ENCODE results near the gene SAMHD1. TPM values are rescaled to one million over a fixed set of nuclear protein-coding genes. Genes with fewer than 3 reads are reported as not detected.
"Not testable (repeated sequence)": the region's sequence is repeated elsewhere in the genome, so short reads cannot be mapped to it uniquely, and the experiment has no call there.

SAMHD1 gene
- total RNA-seq, 3 donors from 2014 or later (not counting 1 experiment from before 2014, with no cell fraction given): 237 to 279 (median 270) TPM

GRCh38 chr20:36845288-36845971 lies 106.1 kb downstream of the SAMHD1 start:
- Histone ChIP-seq H3K36me3 (ENCODE audit: control insufficient read depth, insufficient read depth, low read length) (no peaks in the 10 kb centered on the region), H3K4me1 (ENCODE audit: control insufficient read depth, insufficient read depth, low read length) (peaks cover 49% of the 10 kb centered on the region), H3K27ac (ENCODE audit: low read length) (peak overlapping the region; percentile 68), H3K9me3 (ENCODE audit: control insufficient read depth, insufficient read depth, low read length) (no peaks in the 10 kb centered on the region), H3K4me3 (ENCODE audit: low read length) (no peak overlapping the region), H3K27me3 (ENCODE audit: control insufficient read depth, insufficient read depth, low read length) (no peaks in the 10 kb centered on the region)
- H3K4me1 Mint-ChIP-seq: peaks cover 14 to 25% of the 10 kb centered on the region in 2 donors
- H3K27ac Mint-ChIP-seq: no peak overlapping the region
- no peaks in the 10 kb centered on the region for H3K27me3 Mint-ChIP-seq (ENCODE audit: low read depth in 2 of 2)
- no peaks in the 10 kb centered on the region for H3K9me3 Mint-ChIP-seq
- WGBS (ENCODE audit: insufficient coverage): 76% methylated on average over 10 of the region's 10 CpGs
- intact Hi-C loops (cut with micrococcal nuclease): no loop called here
- H3K36me3 Mint-ChIP-seq: no peaks in the 10 kb centered on the region
- TF ChIP-seq CTCF (IDR thresholded peaks at IDR 0.05): no peak
- DNase-seq (no peak), ATAC-seq (no peak)
- no peak overlapping the region for H3K4me3 Mint-ChIP-seq

GRCh38 chr20:36841030-36841429 lies 110.5 kb downstream of the SAMHD1 start:
- Histone ChIP-seq H3K4me1 (ENCODE audit: control insufficient read depth, insufficient read depth, low read length) (peaks cover 57% of the 10 kb centered on the region), H3K27ac (ENCODE audit: low read length) (peak overlapping the region; percentile 89)
- H3K36me3 Mint-ChIP-seq; DNase-seq; H3K27me3 ChIP-seq (ENCODE audit: control insufficient read depth, insufficient read depth, low read length); H3K4me3 Mint-ChIP-seq; H3K9me3 ChIP-seq (ENCODE audit: control insufficient read depth, insufficient read depth, low read length); H3K27me3 Mint-ChIP-seq (ENCODE audit: low read depth in 2 of 2); H3K36me3 ChIP-seq (ENCODE audit: control insufficient read depth, insufficient read depth, low read length); H3K9me3 Mint-ChIP-seq; intact Hi-C loops (cut with micrococcal nuclease); H3K4me3 ChIP-seq (ENCODE audit: low read length): not testable (repeated sequence)
- peak in 1 of 3 donors; percentile 24 for ATAC-seq
- 97% methylated on average over 5 of the region's 9 CpGs for WGBS (ENCODE audit: insufficient coverage)
- H3K4me1 Mint-ChIP-seq: peaks cover 14 to 32% of the 10 kb centered on the region in 2 donors
- H3K27ac Mint-ChIP-seq: peak overlapping the region; percentile 88 to 95

Other genes starting within 250 kb of the SAMHD1 start
- 10 to 100 TPM; 27.1 to 30.3 (median 28.3) TPM for gene NDRG3, start 205.6 kb downstream of the SAMHD1 start, total RNA-seq
- 10 to 100 TPM; 15.8 to 19.1 (median 15.8) TPM for gene DSN1, start 177.9 kb downstream of the SAMHD1 start, total RNA-seq
- 1 to 10 TPM in 1 of 3 donors, not detected in 2; 1.4 TPM for gene TLDC2, start 75.6 kb downstream of the SAMHD1 start, total RNA-seq
- 10 to 100 TPM; 21.0 to 28.4 (median 22.2) TPM for gene RBL1, start 144.3 kb upstream of the SAMHD1 start, total RNA-seq
- gene RPN2, start 227.6 kb upstream of the SAMHD1 start, total RNA-seq: 100 to 1,000 TPM; 124 to 136 (median 125) TPM
- 1 to 10 TPM; 1.7 to 3.2 (median 2.3) TPM for gene MROH8, start 227.8 kb upstream of the SAMHD1 start, total RNA-seq

Data from natural killer cell (primary cell).